ENCODE data around the gene HIPK3.

- TF ChIP-seq CTCF (IDR thresholded peaks at IDR 0.05) (no peak), POLR2A (IDR thresholded peaks at IDR 0.05) (no peak)
Measured at GRCh38 chr11:33256031-33256812, 959 bp upstream of the HIPK3 start.

Measured in vagina (tissue), 2 donors.